Stimulated activated CD4-positive, alpha-beta T cell treated with anti-CD3 and anti-CD28 coated beads, Interleukin-15, amount 100 ng/mL, for 1 hour (primary cell): ENCODE measurements around the gene VPS54.

Experiments used
- DNase-seq, 2 donors: peaks; one replicate each; pipeline ENCODE4 v3.0.0-alpha.2; 2020; ENCODE audit warnings: low read depth in 1 of 2, low spot score in 1 of 2

Gene VPS54, protein sequence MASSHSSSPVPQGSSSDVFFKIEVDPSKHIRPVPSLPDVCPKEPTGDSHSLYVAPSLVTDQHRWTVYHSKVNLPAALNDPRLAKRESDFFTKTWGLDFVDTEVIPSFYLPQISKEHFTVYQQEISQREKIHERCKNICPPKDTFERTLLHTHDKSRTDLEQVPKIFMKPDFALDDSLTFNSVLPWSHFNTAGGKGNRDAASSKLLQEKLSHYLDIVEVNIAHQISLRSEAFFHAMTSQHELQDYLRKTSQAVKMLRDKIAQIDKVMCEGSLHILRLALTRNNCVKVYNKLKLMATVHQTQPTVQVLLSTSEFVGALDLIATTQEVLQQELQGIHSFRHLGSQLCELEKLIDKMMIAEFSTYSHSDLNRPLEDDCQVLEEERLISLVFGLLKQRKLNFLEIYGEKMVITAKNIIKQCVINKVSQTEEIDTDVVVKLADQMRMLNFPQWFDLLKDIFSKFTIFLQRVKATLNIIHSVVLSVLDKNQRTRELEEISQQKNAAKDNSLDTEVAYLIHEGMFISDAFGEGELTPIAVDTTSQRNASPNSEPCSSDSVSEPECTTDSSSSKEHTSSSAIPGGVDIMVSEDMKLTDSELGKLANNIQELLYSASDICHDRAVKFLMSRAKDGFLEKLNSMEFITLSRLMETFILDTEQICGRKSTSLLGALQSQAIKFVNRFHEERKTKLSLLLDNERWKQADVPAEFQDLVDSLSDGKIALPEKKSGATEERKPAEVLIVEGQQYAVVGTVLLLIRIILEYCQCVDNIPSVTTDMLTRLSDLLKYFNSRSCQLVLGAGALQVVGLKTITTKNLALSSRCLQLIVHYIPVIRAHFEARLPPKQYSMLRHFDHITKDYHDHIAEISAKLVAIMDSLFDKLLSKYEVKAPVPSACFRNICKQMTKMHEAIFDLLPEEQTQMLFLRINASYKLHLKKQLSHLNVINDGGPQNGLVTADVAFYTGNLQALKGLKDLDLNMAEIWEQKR

DNA sequence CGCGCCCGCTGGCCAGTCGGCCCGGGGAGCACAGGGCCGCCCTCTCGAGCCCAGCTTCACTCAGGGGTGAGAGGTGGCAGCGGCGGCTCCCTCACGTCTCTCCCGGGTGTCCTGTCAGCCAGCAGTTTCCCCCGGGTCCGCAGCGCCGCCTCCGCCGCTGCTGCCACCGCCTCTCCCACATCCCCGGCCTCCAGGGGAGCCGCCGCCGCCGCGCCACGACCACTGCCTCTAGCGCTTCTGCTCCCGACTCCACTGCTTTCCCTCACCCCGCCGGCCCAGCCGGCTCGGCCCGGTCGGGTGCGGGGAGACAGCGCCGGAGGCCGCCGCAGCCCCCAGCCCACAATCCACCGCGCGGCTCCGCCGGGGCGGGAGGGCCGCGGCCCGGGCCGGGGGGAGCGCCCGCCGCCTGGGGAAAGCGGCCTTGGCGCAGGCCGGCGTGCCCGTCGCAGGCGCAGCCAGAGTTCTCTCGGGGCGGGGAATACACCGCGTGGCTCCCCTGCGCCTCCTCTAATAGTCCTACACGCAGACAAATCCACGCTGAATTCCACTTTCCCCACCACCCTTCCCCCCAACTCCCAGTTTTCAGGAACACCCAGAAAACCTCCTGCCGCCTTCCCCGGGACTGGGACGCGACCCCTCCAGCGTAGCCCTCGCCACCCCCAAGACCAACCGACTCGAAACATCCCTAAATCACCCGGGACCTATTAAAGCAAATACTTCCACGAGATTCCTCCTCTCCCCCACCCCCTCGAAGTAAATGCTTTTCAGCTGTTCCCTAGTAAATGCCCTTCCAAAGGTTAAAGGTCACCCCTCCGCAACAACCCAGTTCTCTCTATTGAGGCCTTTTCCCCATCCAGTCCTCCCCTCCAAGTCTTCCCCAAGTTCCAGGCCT, at the start of gene VPS54:
Gene VPS54, minus strand, starts transcription at position 346 of the 892 bp plus-strand sequence. CDS start 35,429 bp downstream, outside the sequence.
- peak; percentile 19 to 42 for DNase-seq

DNA sequence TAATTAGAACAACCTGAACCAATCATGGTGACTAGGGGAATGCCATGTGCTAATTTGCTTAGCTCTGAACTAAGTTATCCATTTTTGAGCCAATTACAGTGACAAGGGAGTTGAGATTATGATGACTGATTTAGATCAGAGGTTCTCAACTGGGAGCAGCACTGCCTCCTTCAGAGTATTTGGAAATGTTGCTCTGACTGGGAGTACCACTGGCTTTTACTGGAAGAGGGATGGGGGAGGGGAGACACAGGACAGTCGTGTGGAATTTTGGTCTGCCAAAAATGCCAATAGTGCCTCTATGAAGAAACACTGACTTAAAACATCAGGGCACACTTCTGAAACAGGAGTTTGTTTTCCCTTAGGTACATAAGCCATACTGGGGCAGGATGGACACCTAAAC, 48.1 kb upstream of the VPS54 start:
- DNase-seq: no peak

DNA sequence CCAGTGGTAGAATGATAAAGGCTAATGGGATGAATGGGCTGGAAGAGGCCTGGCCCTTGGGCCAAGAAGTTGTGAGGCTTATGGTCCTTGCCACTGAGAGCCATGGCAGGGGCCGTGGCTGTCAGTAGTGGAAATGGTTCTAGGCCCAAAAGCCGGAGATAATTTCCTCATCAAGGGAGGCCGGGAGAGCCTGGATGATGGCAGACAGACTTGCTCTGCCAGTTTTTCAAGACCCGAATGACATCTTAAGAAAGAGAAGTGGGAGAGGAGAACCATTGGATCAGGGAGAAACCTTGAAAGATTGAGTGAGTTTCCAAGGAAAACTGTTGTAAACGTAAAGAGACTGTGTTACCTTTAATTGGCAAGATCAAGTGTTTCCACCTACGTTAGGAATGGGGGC, 46.3 kb upstream of the VPS54 start:
- DNase-seq: no peak

DNA sequence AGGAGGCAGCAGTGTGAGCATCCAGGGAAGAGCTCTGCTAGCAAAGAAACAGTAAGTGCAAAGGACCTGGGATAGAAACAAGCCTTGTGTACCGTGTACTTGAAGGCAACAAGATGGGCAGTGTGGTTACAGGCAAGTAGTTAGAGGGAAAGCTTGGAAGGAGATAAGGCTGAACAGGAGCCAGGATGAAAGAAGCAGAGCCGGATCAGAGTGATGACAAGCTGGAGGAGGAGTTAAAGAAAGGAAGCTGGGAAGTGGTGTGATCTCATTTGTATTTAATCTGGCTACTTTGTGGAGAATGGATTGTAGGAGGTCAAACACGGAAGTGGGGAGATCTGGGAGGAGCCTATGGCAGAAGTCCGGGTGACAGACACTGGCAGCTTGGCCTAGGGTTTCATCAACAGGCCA, 44.7 kb upstream of the VPS54 start:
- no peak for DNase-seq

DNA sequence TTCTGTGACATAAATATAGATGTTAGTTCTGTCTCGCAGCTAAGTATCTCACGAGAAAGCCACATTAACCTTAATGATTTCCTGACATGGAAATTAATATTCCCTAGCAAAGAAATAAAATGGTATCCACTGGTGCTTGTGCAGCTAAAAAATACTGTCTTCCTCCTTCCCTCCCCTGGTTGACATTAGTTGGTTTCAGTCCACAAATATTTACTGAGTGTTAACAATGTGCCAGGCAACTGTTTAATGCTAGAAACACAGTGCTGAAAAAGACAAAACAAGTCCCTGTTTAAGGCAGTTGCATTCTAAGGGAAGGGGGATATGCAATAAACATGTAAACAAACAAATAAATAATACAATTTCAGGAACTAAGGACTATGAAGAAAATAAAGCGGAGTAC, 44.2 kb upstream of the VPS54 start:
- no peak for DNase-seq

DNA sequence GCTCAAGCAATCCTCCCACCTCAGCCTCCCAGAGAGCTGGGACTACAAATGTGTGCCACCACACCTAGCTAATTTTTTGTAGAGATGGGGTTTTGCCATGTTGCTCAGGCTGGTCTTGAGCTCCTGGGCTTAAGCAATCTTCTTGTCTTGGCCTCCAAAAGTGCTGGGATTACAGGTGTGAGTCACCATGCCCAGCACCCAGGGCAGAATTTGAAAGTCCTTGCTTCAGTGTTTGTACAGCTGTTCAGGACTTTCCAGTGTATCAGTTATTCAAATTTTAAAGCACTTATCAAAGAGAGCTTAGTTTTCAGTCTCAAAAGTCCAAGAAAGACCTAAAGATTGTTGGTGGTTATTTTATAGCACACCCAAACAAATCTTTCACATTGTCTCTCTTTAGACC, 43.6 kb upstream of the VPS54 start:
- DNase-seq: no peak

DNA sequence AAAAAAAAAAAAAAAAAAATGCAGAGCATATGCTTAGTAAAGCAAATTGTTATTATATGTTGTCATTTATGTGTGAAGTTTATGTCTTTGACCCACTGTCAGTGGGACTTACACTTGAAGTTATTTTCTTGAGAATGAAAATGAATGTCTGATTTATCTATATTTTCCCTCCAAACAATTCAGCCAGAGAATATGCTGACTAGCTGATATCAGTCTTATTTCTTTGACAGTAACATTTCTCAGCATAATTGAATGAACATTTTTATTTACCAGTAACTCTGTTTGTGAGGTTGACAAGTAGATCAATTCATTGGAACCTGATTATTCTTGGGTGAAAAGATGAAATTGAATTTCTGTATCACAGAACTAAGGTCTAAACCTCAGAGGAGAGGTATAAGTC, 40.0 kb upstream of the VPS54 start:
- no peak for DNase-seq

DNA sequence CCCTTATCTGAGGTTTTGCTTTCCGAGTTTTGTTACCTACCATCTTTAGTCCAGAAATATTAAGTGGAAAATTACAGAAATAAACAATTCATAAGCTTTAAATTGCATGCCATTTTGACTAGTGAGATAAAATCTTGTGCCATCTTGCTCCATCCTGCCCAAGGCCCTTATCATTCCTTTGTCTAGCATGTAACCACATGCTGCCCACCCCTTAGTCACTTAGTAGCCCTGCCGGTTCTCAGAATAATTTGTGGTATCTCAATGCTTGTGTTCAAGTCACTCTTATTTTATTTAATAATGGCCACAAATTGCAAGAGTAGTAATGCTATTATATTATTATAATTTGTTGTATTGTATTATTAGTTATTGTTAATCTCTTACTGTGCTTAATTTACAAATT, 36.8 kb upstream of the VPS54 start:
- no peak for DNase-seq

DNA sequence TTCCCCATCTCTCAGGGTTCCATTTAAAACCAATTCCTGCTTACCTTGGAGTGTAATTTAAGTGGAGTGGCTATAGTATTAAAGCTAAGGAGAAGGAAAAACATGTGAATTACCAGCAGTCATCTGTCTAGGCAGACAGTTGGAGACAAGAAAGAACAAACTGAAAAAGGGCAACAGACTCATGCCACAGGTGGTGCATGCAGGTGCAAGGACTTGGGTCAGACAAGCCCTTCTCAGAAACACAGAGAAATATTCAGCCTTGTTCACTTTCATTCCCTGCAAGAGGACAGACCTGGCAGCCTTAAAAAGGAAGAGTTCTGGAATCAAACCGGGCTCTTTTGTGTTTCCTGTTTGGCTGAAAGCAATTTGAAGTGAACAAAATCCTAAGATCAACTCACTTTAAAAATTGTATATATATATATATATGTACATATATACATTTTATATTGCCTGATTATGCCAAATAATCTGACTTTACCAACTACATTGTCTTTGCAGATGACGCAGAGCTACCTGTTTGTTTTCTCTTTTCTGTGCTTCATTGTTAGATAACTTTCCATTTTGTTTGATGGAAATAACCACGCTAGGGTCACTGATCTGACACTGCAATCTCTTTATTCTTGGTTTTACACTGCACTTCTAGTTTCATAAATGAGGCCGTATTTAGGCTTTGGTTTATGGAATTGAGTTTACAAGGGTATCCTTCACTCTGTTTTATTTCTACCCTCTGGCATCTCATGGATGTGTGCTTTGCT, 35.1 kb upstream of the VPS54 start:
- no peak for DNase-seq

DNA sequence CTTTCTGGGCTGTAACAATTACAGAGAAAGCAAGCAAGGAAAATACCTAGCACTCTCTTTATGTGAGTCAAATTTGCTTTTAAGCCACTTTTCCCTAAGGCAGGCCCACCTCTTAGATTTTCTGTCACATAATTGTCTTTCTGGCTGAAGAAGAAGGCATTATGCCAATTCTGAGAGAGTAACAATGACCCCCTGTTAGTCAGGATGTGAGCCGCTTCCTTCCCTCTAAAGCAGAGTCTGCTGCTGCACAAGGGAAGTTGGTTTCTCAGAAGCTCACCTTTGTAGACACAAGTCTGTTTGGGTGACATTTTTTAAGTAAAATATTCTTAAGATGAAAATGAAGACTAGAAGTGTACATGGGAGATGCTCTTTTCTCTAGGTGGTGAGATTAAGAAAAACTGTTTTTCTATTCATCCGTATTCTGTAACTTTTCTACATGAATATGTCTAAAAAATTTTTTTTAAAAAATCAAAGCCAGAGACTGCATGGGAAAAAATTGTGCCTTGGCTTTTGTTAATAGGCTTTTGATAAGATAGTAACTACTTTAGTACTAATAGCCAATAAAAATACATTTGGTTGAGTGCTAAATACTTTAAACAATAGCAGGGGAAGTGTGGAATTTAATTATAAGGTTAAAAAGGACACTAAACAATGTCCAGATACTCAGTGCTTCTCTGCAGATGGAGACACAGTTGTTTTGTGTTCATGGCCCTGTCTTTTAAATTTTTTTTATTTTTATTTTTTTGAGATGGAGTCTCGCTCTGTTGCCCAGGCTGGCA, 33.4 kb upstream of the VPS54 start:
- no peak for DNase-seq

DNA sequence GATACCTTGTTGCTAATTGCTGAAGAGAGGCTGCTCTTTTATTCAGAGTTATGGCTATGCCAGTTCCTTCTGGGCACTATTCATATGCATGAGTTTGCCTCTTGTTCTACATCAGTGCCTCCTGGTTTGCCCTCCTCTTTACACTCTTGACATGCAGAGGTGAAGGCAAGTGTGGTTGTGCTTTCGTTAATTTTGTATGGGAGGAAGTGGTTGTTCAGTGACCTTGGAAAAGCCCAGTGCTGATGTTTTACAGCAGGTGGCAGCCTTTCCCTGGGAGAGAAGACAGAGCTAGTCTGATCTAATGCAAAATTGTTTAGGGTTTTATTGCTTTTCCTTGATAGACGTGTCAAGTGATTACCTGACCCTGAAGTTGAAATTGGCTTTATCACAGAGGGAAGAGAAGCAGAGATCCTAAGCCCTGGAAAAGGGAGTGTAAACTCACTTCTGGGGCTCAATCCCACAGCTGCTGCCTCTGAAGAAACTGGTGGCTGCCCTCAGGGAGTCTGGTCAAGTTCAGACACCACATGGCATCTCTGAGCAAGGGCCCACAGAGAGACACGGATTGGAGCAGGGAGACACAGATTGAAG, 30.5 kb upstream of the VPS54 start:
- DNase-seq: peak; percentile 30 to 37

DNA sequence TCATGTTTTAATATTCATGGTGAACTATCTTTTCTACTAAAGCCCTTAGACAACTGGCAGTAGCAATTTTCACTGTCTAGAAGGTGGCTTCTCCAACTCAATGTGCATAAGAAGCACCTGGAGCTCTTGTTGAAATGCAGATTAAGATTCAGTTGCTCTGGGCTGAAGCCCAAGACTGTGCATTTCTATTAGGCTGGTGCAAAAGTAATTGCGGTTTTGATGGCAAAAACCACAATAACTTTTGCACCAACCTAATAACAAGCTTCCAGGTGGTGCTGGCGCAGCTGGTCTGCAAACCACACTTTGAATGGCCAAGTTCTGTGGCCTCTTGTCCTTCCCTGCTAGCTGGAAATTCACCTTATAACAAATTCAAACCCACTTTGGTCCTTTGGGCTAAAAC, 26.7 kb upstream of the VPS54 start:
- DNase-seq: no peak

DNA sequence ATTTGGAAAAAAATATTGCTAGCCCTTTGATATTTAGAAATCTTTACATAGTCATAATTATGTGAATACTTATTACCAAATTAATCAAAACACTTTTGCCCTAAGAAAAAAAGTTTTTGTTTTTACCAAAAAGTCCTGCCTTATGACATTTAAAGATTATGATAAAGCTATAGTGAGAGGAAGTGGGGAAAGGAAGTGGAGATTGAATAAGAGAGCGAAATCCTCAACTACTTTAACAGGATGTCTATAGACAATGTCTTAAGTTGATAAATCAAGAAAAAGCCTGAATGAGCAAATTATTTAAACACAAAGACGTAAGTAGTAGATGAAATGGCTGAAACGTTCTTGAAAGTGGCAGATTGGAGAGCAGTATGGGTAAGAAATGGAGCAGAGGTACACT, 20.9 kb upstream of the VPS54 start:
- DNase-seq: no peak

DNA sequence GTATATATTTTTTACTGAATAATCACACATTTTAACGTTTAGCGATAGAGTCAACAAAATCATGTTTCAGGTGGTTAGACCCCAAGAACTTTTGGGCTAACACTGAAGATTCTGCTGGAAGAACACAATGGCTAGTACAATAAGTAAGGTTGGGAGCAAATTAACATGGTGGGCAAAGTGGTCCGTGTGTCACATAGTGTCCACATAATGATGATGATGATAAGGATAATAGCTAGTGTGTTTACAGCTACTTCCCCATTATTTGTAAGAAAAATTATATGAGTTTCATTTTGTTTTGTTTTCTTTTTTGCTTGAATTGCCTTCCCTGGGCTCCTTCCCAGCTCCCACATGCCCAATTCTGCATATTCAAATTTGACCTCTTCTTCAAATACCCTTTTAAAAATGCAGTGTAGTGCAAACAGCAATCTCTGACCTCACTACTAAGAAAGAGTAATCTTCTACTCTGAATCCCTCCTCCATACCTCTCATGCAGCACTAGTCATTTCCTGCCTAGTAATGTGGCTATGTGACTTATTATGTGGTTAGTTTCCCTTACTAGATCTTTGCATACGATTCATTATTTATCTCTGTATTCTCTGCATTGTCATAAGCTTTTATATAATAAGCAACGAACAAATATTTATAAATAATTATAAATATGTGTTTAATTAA, 16.9 kb upstream of the VPS54 start:
- no peak for DNase-seq

DNA sequence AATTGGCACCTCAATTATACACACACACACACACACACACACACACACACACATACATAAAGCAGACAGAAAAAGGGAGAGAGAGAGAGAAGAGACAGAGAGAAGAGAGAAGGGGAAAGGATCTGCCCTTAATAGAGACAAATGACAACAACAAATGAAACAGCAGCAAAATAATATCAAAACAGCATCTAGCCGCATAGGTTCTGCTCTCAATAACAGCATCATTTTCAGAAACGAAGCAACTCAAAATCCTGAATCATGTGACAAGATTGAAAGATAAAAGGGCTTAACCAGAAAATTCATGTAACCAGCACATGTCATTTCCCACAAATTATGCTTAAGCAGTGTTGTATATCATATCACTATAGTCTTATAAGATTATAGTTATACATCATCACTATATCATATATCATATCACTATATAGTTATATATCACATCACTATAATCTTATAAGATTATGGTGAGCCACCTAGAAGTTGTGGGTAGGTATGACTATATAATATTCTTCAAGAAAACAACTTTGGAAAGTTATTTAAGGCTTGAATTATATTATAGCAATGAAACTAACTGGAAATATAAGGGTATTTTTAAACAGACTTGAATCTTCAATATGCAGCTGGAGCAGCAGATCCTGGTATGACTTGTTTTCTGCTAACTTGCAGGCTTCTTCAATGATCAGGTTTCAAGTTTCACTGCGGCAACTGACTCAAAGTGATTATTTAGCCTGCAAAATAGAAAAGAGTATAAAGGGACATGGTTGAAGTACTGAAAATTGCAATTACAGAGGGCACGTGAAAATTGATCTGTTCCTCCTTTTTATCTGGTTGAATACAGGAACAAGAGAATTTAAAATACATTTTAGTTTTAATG, 16.1 kb upstream of the VPS54 start:
- DNase-seq: no peak

DNA sequence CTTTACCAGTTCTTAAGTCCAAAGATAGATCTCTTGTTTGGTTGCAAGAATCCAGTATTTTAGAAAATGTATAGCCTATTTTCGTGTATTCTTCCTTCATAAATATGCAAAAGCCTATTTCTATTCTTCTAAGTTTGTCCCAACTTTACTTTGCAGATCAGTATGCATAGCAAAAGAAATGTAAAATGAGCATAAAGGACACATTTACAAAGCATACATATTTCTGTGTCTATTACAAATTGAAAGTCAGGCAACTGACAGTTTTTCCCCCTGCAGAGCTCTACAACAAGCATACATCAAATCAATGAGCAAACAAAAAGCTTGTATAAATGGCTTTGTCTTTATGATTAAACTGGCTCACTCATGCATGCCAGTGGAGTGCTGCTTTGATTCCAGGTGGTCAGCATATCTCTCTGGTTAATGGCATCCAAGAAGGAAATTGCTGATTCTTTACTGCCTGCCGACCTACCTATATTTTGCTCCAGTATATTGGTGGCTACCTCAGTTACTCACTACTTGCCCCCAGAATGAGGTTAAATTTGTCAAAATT, 10.0 kb upstream of the VPS54 start:
- no peak for DNase-seq

DNA sequence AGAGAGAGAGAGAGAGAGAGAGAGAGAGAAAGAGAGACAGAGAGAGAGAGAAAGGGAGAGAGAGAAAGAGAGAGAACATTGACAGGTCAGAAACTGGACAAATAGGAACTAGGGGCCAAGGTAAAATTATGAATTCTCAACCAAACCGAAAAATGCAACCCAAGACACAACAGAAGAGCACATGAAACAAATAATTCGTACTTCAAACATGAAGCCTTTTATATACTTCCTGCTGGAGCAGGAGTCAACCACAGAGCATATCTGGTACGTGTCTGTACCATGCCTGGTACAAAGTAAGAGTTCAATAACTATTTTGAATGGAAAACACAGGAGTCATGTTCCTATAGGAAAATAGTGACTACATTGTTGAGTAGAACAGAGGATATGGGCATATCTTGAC, 6.5 kb upstream of the VPS54 start:
- no peak for DNase-seq
